ENCODE data around the gene CEBPA. TPM values are rescaled to one million over a fixed set of nuclear protein-coding genes. Genes with fewer than 3 reads are reported as not detected.

CEBPA gene
- polyA plus RNA-seq, 1 donor (not counting 4 experiments of a cell fraction or from before 2014, with no cell fraction given) = 3.6 TPM

GRCh38 chr19:33298146-33298911 is 4.0 kb downstream of the CEBPA start:
- no peaks in the 10 kb centered on the region for H3K9me1 ChIP-seq (ENCODE audit: control insufficient read depth, extremely low read depth, insufficient read depth, low read length)
- H3K79me2 ChIP-seq (ENCODE audit: control insufficient read depth, insufficient read depth, low read length) = no peaks in the 10 kb centered on the region
- FAIRE-seq (peak; percentile 49), DNase-seq (ENCODE audit: low read depth, low spot score) (no peak)
- H4K20me1 ChIP-seq (ENCODE audit: control insufficient read depth, extremely low read depth, insufficient read depth, low read length) = no peaks in the 10 kb centered on the region
- dilution Hi-C loops (cut with MboI; ENCODE audit: extremely low pct_ligation_motif_present, low sequenced_read_pairs) = no loop called here
- peak overlapping the region; percentile 39 for H3K9ac ChIP-seq (ENCODE audit: control insufficient read depth, extremely low read depth, insufficient read depth, low read length)
- peak overlapping the region; percentile 67 for H3K4me2 ChIP-seq (ENCODE audit: control insufficient read depth, extremely low read depth, insufficient read depth, low read depth, low read length)
- no peak for TF ChIP-seq EZH2 (IDR thresholded peaks at IDR 0.05; ENCODE audit: low read length)
- no peak for TF ChIP-seq CTCF (optimal IDR thresholded peaks at IDR 0.05 in 1 of 3, IDR thresholded peaks at IDR 0.05 in 1 of 3, conservative IDR thresholded peaks at IDR 0.05 in 1 of 3; ENCODE audit: extremely low read depth in 1 of 3, insufficient read depth in 2 of 3, low read length in 3 of 3)
- H3K27me3 ChIP-seq (ENCODE audit: control insufficient read depth, extremely low read depth, insufficient read depth, low read length) = peaks cover 15% of the 10 kb centered on the region
- no peaks in the 10 kb centered on the region for H3K9me3 ChIP-seq (ENCODE audit: control insufficient read depth, low read depth, low read length)
- H3K36me3 ChIP-seq (ENCODE audit: control insufficient read depth in 2 of 2, extremely low read depth in 1 of 2, insufficient read depth in 2 of 2, low read length in 2 of 2) = no peaks in the 10 kb centered on the region
- peak overlapping the region; percentile 68 for H2AFZ ChIP-seq (ENCODE audit: control insufficient read depth, low read length)
- peak overlapping the region in 1 of 3 experiments; percentile 7 for H3K4me3 ChIP-seq (ENCODE audit: control insufficient read depth in 2 of 3, extremely low read depth in 1 of 3, insufficient read depth in 2 of 3, low read depth in 1 of 3, low read length in 3 of 3)
- peak overlapping the region; percentile 53 for H3K27ac ChIP-seq (ENCODE audit: control insufficient read depth, insufficient read depth, low read length)
- peaks cover 66% of the 10 kb centered on the region for H3K4me1 ChIP-seq (ENCODE audit: control insufficient read depth, extremely low read depth, insufficient read depth, low read length)

- Histone ChIP-seq H3K27me3 (ENCODE audit: control insufficient read depth, extremely low read depth, insufficient read depth, low read length) (peaks cover 13% of the 10 kb centered on the region), H3K27ac (ENCODE audit: control insufficient read depth, insufficient read depth, low read length) (peak overlapping the region; percentile 53)
- no peak for TF ChIP-seq EZH2 (IDR thresholded peaks at IDR 0.05; ENCODE audit: low read length)
- TF ChIP-seq CTCF (optimal IDR thresholded peaks at IDR 0.05 in 1 of 3, IDR thresholded peaks at IDR 0.05 in 1 of 3, conservative IDR thresholded peaks at IDR 0.05 in 1 of 3; ENCODE audit: extremely low read depth in 1 of 3, insufficient read depth in 2 of 3, low read length in 3 of 3) = no peak
These were observed 4.8 kb downstream of the CEBPA start for GRCh38 chr19:33297401-33298145.

More at GRCh38 chr19:33297401-33298145, 4.8 kb downstream of the CEBPA start:
- Histone ChIP-seq H4K20me1 (ENCODE audit: control insufficient read depth, extremely low read depth, insufficient read depth, low read length) (no peaks in the 10 kb centered on the region), H3K36me3 (ENCODE audit: control insufficient read depth in 2 of 2, extremely low read depth in 1 of 2, insufficient read depth in 2 of 2, low read length in 2 of 2) (no peaks in the 10 kb centered on the region), H3K4me1 (ENCODE audit: control insufficient read depth, extremely low read depth, insufficient read depth, low read length) (peaks cover 73% of the 10 kb centered on the region), H3K9me1 (ENCODE audit: control insufficient read depth, extremely low read depth, insufficient read depth, low read length) (no peaks in the 10 kb centered on the region), H3K79me2 (ENCODE audit: control insufficient read depth, insufficient read depth, low read length) (no peaks in the 10 kb centered on the region), H3K9me3 (ENCODE audit: control insufficient read depth, low read depth, low read length) (no peaks in the 10 kb centered on the region), H3K4me2 (ENCODE audit: control insufficient read depth, extremely low read depth, insufficient read depth, low read depth, low read length) (peak overlapping the region; percentile 67), H3K9ac (ENCODE audit: control insufficient read depth, extremely low read depth, insufficient read depth, low read length) (peak overlapping the region; percentile 39), H2AFZ (ENCODE audit: control insufficient read depth, low read length) (no peak overlapping the region), H3K4me3 (ENCODE audit: control insufficient read depth in 2 of 3, extremely low read depth in 1 of 3, insufficient read depth in 2 of 3, low read depth in 1 of 3, low read length in 3 of 3) (no peak overlapping the region)
- DNase-seq (ENCODE audit: low read depth, low spot score) (no peak), FAIRE-seq (no peak)
- dilution Hi-C loops (cut with MboI; ENCODE audit: extremely low pct_ligation_motif_present, low sequenced_read_pairs) = no loop called here
